ENCODE measurements around the gene TRABD2B.

Gene TRABD2B

DNA sequence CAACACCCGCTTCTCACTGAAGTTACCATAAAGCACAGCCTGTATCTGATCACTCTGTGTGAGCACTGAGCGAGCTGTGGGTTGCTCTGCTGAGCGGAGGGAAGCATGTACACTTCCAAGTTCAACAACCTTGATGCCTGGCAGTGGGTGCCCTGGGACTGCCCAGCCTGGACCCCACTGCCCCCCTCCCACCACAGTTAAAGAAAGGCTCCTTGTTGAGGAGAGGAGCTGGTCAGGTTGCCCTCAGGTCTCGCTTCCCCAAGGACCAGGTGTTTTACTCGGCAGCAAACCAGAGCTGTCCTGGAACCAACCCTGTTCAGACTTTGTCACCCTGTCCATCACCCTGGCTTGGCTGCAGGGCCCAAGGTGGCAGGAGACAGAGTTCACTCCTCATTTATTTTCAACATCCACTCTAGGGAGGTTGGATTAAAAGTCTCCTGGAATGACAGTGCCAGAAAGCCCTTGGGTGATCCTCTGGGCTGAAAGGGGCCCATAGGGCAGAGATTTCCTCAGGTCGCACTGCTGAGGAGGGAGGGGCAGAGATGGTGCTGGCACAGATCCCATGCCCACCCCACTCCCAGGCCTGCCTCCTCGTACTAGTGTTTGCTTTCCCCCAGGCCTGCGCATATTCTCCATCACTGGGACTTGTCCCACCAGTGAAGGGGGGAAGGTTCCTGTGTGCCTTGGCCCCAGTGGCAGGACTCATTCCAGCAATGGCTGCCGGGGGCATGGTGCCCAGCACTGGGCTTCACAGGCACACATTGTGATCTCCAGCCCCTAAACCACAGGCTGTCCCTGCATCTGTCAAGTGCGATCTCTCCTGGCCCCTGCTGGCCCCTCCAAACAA lies 101.7 kb downstream of the TRABD2B start:
- TF ChIP-seq, protein P1, sequence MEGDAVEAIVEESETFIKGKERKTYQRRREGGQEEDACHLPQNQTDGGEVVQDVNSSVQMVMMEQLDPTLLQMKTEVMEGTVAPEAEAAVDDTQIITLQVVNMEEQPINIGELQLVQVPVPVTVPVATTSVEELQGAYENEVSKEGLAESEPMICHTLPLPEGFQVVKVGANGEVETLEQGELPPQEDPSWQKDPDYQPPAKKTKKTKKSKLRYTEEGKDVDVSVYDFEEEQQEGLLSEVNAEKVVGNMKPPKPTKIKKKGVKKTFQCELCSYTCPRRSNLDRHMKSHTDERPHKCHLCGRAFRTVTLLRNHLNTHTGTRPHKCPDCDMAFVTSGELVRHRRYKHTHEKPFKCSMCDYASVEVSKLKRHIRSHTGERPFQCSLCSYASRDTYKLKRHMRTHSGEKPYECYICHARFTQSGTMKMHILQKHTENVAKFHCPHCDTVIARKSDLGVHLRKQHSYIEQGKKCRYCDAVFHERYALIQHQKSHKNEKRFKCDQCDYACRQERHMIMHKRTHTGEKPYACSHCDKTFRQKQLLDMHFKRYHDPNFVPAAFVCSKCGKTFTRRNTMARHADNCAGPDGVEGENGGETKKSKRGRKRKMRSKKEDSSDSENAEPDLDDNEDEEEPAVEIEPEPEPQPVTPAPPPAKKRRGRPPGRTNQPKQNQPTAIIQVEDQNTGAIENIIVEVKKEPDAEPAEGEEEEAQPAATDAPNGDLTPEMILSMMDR (IDR thresholded peaks at IDR 0.05; ENCODE audit: extremely low read depth, missing control alignments): no peak
- no peak for DNase-seq (ENCODE audit: low spot score)

DNA sequence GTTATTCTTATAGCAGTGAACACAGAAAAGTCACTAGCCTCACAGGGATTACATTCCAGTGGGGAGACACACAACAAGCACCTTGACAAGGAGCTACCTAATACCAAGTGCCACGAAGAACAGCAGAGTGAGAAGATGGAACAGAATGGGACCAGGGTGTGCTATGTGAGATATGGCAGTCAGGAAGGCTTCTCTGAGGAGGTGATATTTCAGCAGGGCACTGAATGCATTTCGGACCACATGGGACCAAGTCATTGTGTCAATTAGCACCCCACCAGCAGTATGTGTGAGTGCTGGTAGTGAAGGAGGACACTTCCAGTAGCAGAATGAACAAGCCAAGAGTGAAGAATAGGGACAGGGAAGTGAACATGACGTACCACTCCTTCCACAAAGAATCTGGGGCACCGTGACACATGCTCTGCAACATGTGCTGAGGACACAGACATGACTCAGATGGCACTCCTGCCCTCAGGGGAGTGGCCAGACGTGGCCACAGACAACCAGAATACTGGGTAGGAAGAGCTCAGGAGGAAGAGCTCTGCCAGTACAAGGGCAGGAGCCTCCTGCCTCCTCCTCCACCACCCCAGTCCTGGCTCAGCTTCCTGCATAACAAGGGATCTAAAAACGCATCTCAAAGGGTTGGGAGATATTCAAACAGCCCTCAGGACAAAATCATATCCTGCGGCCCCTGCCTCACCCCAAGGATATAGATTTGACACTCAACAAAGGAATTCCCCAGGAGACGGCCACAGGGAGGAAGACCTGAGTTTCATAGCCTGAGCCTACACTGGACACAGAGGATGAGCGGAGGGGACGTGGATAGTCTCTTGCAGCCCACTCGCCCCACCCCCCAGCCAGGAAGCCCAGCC lies 102.5 kb downstream of the TRABD2B start:
- DNase-seq (ENCODE audit: low spot score): no peak
- TF ChIP-seq, protein P1 (IDR thresholded peaks at IDR 0.05; ENCODE audit: extremely low read depth, missing control alignments): no peak

DNA sequence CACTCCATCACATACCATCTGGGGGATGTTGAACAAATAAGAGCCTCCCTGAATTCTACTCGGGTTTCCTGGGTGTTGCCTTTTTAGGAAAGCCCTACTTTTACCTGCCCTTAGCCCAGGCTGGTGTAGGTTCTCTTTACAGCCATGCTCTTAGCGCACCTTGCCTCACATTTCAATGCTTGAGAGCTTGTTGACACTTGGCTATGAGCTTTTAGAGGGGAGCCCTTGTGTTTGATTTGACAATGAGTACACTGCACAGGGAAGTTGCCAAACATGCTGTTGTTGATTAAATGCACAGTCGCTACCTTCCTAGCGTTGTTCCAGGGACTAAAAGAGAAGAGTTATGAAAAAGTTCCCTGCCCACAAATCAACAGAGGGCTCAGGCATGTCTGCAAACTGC lies 103.8 kb downstream of the TRABD2B start:
- no peak for DNase-seq (ENCODE audit: low spot score)
- TF ChIP-seq, protein P1 (IDR thresholded peaks at IDR 0.05; ENCODE audit: extremely low read depth, missing control alignments): no peak

DNA sequence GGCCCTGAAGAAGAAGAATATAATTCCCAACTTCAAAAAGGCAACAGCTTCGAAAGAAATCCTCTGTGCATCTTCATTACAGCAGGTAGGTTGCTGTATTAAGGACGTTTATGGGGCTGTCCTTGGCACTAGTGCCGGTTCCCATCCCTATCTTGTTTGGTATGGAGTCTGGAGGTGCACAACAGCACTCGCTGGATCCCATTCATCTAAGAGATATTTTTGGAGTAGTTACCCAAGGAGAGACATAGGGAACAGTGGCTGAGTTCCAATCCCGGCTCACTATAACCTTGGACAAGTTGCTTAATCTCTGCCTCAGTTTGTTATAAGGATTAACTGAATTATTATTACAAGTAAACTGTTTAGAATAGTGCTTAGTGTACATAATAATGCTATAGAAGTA lies 106.4 kb downstream of the TRABD2B start:
- no peak for DNase-seq (ENCODE audit: low spot score)
- TF ChIP-seq, protein P1 (IDR thresholded peaks at IDR 0.05; ENCODE audit: extremely low read depth, missing control alignments): no peak

DNA sequence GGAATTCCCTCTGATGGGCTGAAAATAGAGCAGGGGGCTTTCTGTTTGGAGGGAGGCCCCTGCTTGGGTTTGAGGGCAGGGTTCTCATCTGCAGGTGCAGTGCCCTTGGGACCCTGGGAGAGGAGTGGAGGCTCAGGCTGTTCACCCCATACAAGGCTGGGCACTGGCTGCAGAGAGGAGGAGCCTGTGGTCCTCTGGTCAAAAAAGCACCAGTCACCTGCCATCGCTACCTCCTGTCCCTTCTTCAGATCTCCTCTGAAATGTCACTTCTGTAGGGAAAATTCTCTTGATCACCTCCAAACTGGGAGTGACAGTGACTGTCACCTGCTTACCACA lies 108.9 kb downstream of the TRABD2B start:
- no peak for DNase-seq (ENCODE audit: low spot score)

DNA sequence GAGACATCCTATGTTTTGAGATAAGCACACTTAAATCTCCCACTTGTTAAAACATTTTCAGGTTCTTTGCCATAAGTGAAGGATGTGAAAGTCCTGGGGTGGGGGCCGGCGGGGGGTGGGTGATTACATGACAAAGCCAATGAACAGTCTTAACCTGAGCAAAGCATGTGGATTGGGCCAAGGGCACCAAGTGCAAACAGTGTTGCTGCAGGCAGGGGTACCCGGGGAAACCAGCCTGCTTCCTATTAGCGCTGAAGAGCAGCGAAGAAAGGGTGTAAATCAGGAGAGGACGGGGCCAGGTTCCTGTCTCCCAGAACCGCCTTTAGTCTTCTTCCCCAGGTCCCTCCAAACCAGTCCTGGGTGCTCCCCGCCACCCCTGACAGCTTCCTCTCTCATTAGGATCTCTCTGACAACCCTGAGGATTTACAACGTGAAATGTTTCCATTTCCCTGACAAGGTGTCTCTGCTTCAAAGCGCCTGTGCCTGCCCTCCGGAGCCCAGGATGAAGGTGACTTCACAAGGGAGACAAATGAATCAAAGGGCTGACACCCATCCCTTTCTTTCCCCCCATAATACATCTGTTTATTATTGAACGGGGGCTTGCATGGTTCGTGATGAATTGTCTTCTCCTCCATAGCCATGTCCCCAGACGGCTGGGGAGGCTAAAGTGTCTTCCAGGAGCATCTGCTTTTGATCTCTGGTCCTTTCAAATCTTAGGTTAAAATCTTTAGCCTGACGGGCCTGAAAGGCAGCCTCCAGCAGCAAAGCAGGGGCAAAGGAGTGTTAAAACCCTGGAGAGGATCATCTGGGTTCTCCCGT lies 109.5 kb downstream of the TRABD2B start:
- TF ChIP-seq, protein P1 (IDR thresholded peaks at IDR 0.05; ENCODE audit: extremely low read depth, missing control alignments): no peak

More for the DNA sequence above, 108.9 kb downstream of the TRABD2B start:
- TF ChIP-seq, protein P1 (IDR thresholded peaks at IDR 0.05; ENCODE audit: extremely low read depth, missing control alignments): no peak

More for the DNA sequence above, 109.5 kb downstream of the TRABD2B start:
- no peak for DNase-seq (ENCODE audit: low spot score)

Data from GM20000 (cell line).